HFFc6 (cell line): ENCODE data around the gene BSCL2. TPM values are rescaled to one million over a fixed set of nuclear protein-coding genes. Genes with fewer than 3 reads are reported as not detected.
A peak's percentile ranks its signal among the peaks of the same experiment; 100 is the strongest.

ENCODE experiments used
- DNase-seq: peaks from one replicate; pipeline ENCODE4 v3.0.0-alpha.2; 2018
- H3K27ac Mint-ChIP-seq: 2 replicates; pipeline ENCODE4 v1.8.0; 2020; ENCODE audit warnings: mild to moderate bottlenecking, mixed read lengths
- H3K27me3 Mint-ChIP-seq: 2 replicates; pipeline ENCODE4 v1.8.0; 2021; ENCODE audit warnings: mild to moderate bottlenecking, moderate library complexity, mixed read lengths; ENCODE audit not compliant: insufficient read depth
- H3K36me3 Mint-ChIP-seq: 2 replicates; pipeline ENCODE4 v1.8.0; 2021; ENCODE audit warnings: low read depth, mixed read lengths
- H3K4me1 Mint-ChIP-seq: 2 replicates; pipeline ENCODE4 v1.8.0; 2020; ENCODE audit warnings: low read depth, mixed read lengths
- H3K4me3 Mint-ChIP-seq: 2 replicates; pipeline ENCODE4 v1.8.0; 2020; ENCODE audit warnings: mild to moderate bottlenecking, moderate library complexity, mixed read lengths
- H3K9me3 Mint-ChIP-seq: 2 replicates; pipeline ENCODE4 v1.8.0; 2020; ENCODE audit warnings: mild to moderate bottlenecking, mixed read lengths
- total RNA-seq, 6 experiments: library from RNA; stranded (reverse); fragmentation: NEBNext Ultra II Directional; extraction: Animal tissue kit (Norgen Biotek cat#: 25700); gene quantifications; 2 replicates in 1 of 6; 3 replicates in 5 of 6; pipeline ENCODE4 v1.2.3, GENCODE V29; 2021
- TF ChIP-seq, protein P1 (sequence below): fragments of 200-600 bp; sonication (generic); IDR thresholded peaks from 2 replicates; pipeline ENCODE4 v1.5.0; 2021; ENCODE audit warnings: antibody characterized with exemption, mild to moderate bottlenecking

The BSCL2 gene
- total RNA-seq, 6 experiments from 2014 or later, result 50.7 to 67.4 (median 56.8) TPM

DNA sequence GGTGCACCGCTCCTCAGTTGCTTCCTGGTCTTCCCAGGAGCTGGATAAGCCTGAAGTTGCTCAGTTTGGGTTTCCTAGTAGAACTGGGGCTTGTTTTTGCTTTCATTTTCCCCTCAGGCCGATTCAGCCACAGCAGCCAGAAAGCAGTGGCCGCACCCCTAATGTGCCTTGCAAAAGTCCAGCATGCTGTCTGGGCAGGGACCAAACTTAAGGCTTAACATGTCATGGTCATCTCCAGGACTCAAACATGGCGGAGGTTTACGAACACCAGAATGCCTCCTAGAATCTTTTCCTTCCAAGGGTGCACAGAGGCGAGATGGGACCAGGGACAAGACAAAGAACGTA, 2.7 kb upstream of the BSCL2 start:
- TF ChIP-seq, protein P1, sequence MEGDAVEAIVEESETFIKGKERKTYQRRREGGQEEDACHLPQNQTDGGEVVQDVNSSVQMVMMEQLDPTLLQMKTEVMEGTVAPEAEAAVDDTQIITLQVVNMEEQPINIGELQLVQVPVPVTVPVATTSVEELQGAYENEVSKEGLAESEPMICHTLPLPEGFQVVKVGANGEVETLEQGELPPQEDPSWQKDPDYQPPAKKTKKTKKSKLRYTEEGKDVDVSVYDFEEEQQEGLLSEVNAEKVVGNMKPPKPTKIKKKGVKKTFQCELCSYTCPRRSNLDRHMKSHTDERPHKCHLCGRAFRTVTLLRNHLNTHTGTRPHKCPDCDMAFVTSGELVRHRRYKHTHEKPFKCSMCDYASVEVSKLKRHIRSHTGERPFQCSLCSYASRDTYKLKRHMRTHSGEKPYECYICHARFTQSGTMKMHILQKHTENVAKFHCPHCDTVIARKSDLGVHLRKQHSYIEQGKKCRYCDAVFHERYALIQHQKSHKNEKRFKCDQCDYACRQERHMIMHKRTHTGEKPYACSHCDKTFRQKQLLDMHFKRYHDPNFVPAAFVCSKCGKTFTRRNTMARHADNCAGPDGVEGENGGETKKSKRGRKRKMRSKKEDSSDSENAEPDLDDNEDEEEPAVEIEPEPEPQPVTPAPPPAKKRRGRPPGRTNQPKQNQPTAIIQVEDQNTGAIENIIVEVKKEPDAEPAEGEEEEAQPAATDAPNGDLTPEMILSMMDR, result no peak
- Mint-ChIP-seq H3K36me3 (peaks cover 32% of the 10 kb centered on the region), H3K4me1 (peaks cover 43% of the 10 kb centered on the region), H3K9me3 (no peaks in the 10 kb centered on the region), H3K27ac (peak overlapping the region; percentile 95), H3K4me3 (peak overlapping the region; percentile 91), H3K27me3 (peaks cover 5% of the 10 kb centered on the region)
- DNase-seq, result no peak

DNA sequence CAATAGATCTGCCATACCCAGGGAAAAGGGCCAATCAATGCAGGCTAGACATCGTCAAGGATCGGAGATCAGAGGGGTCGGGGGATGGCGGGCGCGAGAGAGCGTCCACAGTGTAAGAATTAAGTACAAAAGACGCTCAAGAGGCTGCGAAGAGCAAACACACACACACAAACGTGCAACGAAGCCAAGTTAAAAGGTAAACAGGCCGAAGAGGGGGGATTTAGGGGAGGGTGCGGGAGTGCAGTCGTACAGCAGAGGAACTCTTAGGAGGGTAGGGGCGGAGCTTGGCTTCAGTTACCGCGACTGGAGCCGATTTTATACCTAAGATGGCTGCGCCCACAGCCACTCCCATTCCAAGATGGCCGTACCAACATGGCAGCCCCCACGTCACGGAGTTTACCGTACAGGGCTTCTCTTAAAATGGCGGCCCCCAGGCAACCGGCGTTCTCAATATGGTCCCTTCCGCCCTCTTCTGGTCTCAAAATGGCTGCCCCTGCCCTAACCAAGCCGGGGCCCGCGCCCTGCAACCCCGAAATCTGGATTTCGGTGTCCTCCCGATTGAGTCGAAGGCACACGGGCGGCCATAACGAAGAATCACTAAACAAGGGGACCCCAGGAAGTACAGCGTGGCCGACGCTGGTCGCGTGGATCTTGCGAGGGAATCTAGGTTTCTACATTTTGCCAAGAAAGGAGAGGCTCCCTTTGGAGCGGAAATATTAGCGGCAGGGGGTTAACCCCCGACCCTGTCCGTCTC, 2.2 kb upstream of the BSCL2 start:
- H3K36me3 Mint-ChIP-seq, result peaks cover 32% of the 10 kb centered on the region
- H3K4me3 Mint-ChIP-seq, result peak overlapping the region; percentile 91
- peaks cover 5% of the 10 kb centered on the region for H3K27me3 Mint-ChIP-seq
- TF ChIP-seq, protein P1, result peak; percentile 23; the same call in 1 of the 2 replicates
- DNase-seq, result peak; percentile 96
- peak overlapping the region; percentile 95 for H3K27ac Mint-ChIP-seq
- H3K9me3 Mint-ChIP-seq, result no peaks in the 10 kb centered on the region
- H3K4me1 Mint-ChIP-seq, result peaks cover 44% of the 10 kb centered on the region

DNA sequence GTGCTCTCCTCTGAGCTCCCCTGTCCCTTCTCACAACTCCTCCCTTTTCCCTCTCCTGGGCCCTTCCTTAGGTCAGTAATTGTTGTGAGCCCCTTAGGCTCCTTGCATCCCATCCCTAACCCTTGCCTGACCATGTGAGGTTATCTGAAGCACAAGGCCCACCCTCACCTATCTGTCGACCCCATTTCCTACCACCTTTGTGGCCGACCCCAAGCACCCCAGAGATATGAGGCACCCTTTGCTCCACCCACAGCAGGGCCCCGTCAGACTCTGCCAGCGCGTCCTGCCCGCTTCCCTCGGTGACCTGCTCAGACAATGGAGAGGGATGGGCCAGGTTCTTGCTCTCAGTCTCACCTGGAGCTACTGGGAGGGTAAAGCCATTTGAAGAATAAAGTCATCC, 1.6 kb upstream of the BSCL2 start:
- H3K27me3 Mint-ChIP-seq, result peaks cover 5% of the 10 kb centered on the region
- no peak for DNase-seq
- TF ChIP-seq, protein P1, result no peak
- peaks cover 44% of the 10 kb centered on the region for H3K4me1 Mint-ChIP-seq
- H3K27ac Mint-ChIP-seq, result peak overlapping the region; percentile 95
- peak overlapping the region; percentile 91 for H3K4me3 Mint-ChIP-seq
- H3K36me3 Mint-ChIP-seq, result peaks cover 32% of the 10 kb centered on the region
- H3K9me3 Mint-ChIP-seq, result no peaks in the 10 kb centered on the region

DNA sequence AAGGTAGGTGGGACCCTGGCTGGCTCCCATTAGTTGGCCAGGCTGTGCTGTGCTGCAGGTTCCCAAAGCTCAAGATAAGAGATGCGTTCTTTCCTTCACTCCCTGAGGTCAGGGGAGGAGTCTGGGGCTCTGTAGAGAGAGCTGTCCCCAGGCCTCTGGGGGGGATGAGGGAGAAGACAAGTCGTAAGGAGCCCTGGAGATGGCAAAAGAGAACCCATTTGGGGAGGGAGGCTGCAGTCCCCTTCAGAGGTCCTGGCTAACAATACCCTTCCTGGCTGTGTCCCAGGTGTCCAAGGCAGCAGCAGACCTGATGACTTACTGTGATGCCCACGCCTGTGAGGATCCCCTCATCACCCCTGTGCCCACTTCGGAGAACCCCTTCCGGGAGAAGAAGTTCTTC, 1.2 kb upstream of the BSCL2 start:
- H3K27me3 Mint-ChIP-seq, result peaks cover 5% of the 10 kb centered on the region
- TF ChIP-seq, protein P1, result no peak
- peak overlapping the region; percentile 91 for H3K4me3 Mint-ChIP-seq
- peaks cover 29% of the 10 kb centered on the region for H3K36me3 Mint-ChIP-seq
- H3K9me3 Mint-ChIP-seq, result no peaks in the 10 kb centered on the region
- H3K27ac Mint-ChIP-seq, result peak overlapping the region; percentile 95
- peaks cover 41% of the 10 kb centered on the region for H3K4me1 Mint-ChIP-seq
- DNase-seq, result no peak

DNA sequence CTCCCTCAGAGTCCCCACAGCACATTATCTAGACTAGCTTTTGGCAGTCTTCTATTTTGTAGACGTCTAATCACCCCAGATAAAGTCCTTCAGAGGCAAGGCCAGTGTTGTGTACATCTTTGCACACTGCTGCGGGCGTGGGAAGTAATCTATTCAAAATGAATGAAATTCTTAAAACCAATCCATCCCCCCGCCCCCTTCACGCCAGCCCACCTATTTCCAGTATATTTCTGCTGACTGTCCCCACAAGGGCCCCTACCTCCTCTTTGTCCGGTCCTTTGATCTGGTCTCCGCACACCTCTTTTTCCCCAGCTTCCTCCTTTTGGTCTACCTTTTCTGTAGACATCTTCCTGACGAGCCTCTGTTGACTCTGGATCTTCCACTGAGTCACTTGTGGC, 375 bp downstream of the BSCL2 start:
- peak overlapping the region; percentile 63 for H3K27ac Mint-ChIP-seq
- no peaks in the 10 kb centered on the region for H3K9me3 Mint-ChIP-seq

More for the DNA sequence above, 375 bp downstream of the BSCL2 start:
- Mint-ChIP-seq H3K4me1 (peaks cover 39% of the 10 kb centered on the region), H3K27me3 (peaks cover 5% of the 10 kb centered on the region), H3K36me3 (peaks cover 30% of the 10 kb centered on the region), H3K4me3 (peak overlapping the region; percentile 94)
- TF ChIP-seq, protein P1, result no peak
- no peak for DNase-seq
